WTC11 (cell line): Measurements from ENCODE around the gene ST3GAL5. TPM values are rescaled to one million over a fixed set of nuclear protein-coding genes. Genes with fewer than 3 reads are reported as not detected.

Experiments used
- ATAC-seq: fragments of 200-7000 bp; cut with Tn5 transposase; 2 replicates; pipeline ENCODE4 v1.10.0; 2021; ENCODE audit warnings: mild to moderate bottlenecking, moderate library complexity
- CTCF ChIA-PET: fragments of 300-600 bp; sonication (Branson Sonifier 250); formaldehyde crosslinking; loops from one replicate; lab custom pipeline; 2021; ENCODE audit warnings: antibody characterized with exemption; lab: Charles Lee
- POLR2A ChIA-PET: fragments of 350-600 bp; sonication (Branson Sonifier 250); formaldehyde crosslinking; loops from one replicate; lab custom pipeline; 2021; ENCODE audit warnings: antibody characterized with exemption; lab: Charles Lee
- DNase-seq: peaks from one replicate; pipeline ENCODE4 v3.0.0; 2021; ENCODE audit warnings: low spot score
- H3K27ac Mint-ChIP-seq: 2 replicates; pipeline ENCODE4 v1.8.0; 2021; ENCODE audit warnings: mixed read lengths
- H3K27me3 Mint-ChIP-seq: 2 replicates; pipeline ENCODE4 v1.8.0; 2021; ENCODE audit warnings: low read depth, mild to moderate bottlenecking, moderate library complexity, mixed read lengths
- H3K36me3 Mint-ChIP-seq: 2 replicates; pipeline ENCODE4 v1.8.0; 2021; ENCODE audit warnings: mixed read lengths
- H3K4me1 Mint-ChIP-seq: 2 replicates; pipeline ENCODE4 v1.8.0; 2022; ENCODE audit warnings: mixed read lengths
- H3K4me3 Mint-ChIP-seq: 2 replicates; pipeline ENCODE4 v1.8.0; 2021; ENCODE audit warnings: mild to moderate bottlenecking, moderate library complexity, mixed read lengths
- H3K9me3 Mint-ChIP-seq: 2 replicates; pipeline ENCODE4 v1.8.0; 2021; ENCODE audit warnings: mixed read lengths
- AFF4 ChIP-seq: sonication (generic); formaldehyde crosslinking; IDR thresholded peaks from 2 replicates; pipeline ENCODE4 v1.8.1; 2023; ENCODE audit warnings: mild to moderate bottlenecking, missing genetic modification reagents, borderline replicate concordance
- ARID4B ChIP-seq: sonication (generic); formaldehyde crosslinking; IDR thresholded peaks from 2 replicates; pipeline ENCODE4 v1.8.0; 2023; ENCODE audit warnings: missing genetic modification reagents, mild to moderate bottlenecking, borderline replicate concordance
- ATF3 ChIP-seq: sonication (generic); formaldehyde crosslinking; conservative IDR thresholded peaks from 2 replicates; pipeline ENCODE4 v1.8.1; 2022; ENCODE audit warnings: mild to moderate bottlenecking, missing genetic modification reagents
- GRHL2 ChIP-seq: fragments of 250-450 bp; sonication (Bioruptor Pico); IDR thresholded peaks from 2 replicates; pipeline ENCODE4 v1.8.0; 2022; ENCODE audit warnings: mild to moderate bottlenecking, moderate library complexity; ENCODE audit not compliant: insufficient replicate concordance, severe bottlenecking
- GTF2I ChIP-seq: fragments of 250-450 bp; sonication (Bioruptor Pico); conservative IDR thresholded peaks from 2 replicates; pipeline ENCODE4 v1.4.0; 2021; ENCODE audit warnings: mild to moderate bottlenecking
- JAZF1 ChIP-seq: fragments of 250-450 bp; sonication (Bioruptor Pico); IDR thresholded peaks from 2 replicates; pipeline ENCODE4 v1.9.0; 2021; ENCODE audit warnings: moderate library complexity, mild to moderate bottlenecking, inconsistent platforms
- MXD4 ChIP-seq: fragments of 250-450 bp; sonication (Bioruptor Pico); IDR thresholded peaks from 2 replicates; pipeline ENCODE4 v1.8.0; 2021; ENCODE audit warnings: mild to moderate bottlenecking, moderate library complexity, borderline replicate concordance
- MYBL2 ChIP-seq: sonication (generic); formaldehyde crosslinking; IDR thresholded peaks from 2 replicates; pipeline ENCODE4 v1.8.1; 2023; ENCODE audit warnings: mild to moderate bottlenecking, moderate library complexity, missing genetic modification reagents
- NFATC4 ChIP-seq: fragments of 250-450 bp; sonication (Bioruptor Pico); IDR thresholded peaks from 2 replicates; pipeline ENCODE4 v1.9.0; 2021; ENCODE audit warnings: mild to moderate bottlenecking
- NR3C1 ChIP-seq: sonication (generic); formaldehyde crosslinking; conservative IDR thresholded peaks from 2 replicates; pipeline ENCODE4 v1.8.1; 2023; ENCODE audit warnings: low read depth, mild to moderate bottlenecking, missing genetic modification reagents
- STAT6 ChIP-seq: sonication (generic); formaldehyde crosslinking; conservative IDR thresholded peaks from 2 replicates; pipeline ENCODE4 v1.8.1; 2023; ENCODE audit warnings: mild to moderate bottlenecking, low read depth, missing genetic modification reagents, moderate library complexity
- TEAD1 ChIP-seq: sonication (generic); formaldehyde crosslinking; IDR thresholded peaks from 2 replicates; pipeline ENCODE4 v1.8.0; 2022; ENCODE audit warnings: mild to moderate bottlenecking, missing genetic modification reagents
- TEAD4 ChIP-seq: sonication (generic); formaldehyde crosslinking; IDR thresholded peaks from 2 replicates; pipeline ENCODE4 v1.8.0; 2022; ENCODE audit warnings: mild to moderate bottlenecking, missing genetic modification reagents
- ZNF219 ChIP-seq: sonication (generic); formaldehyde crosslinking; IDR thresholded peaks from 2 replicates; pipeline ENCODE4 v1.8.0; 2023; ENCODE audit warnings: missing genetic modification reagents, mild to moderate bottlenecking, borderline replicate concordance
- ZNF232 ChIP-seq: sonication (generic); formaldehyde crosslinking; IDR thresholded peaks from 2 replicates; pipeline ENCODE4 v1.8.0; 2022; ENCODE audit warnings: mild to moderate bottlenecking, missing genetic modification reagents
- total RNA-seq: library from RNA; stranded (reverse); gene quantifications from 3 replicates; pipeline ENCODE4 v1.2.3, GENCODE V29; 2021
- TF ChIP-seq, protein P1 (sequence below): sonication (generic); formaldehyde crosslinking; IDR thresholded peaks from 2 replicates; pipeline ENCODE4 v1.8.1; 2022; ENCODE audit warnings: low read depth, mild to moderate bottlenecking, moderate library complexity, missing genetic modification reagents, borderline replicate concordance
- TF ChIP-seq, protein P2 (sequence below): sonication (generic); formaldehyde crosslinking; IDR thresholded peaks from 2 replicates; pipeline ENCODE4 v1.8.0; 2022; ENCODE audit warnings: mild to moderate bottlenecking, missing genetic modification reagents

Gene ST3GAL5
- total RNA-seq, 1 experiment from 2014 or later: 5.9 TPM

DNA sequence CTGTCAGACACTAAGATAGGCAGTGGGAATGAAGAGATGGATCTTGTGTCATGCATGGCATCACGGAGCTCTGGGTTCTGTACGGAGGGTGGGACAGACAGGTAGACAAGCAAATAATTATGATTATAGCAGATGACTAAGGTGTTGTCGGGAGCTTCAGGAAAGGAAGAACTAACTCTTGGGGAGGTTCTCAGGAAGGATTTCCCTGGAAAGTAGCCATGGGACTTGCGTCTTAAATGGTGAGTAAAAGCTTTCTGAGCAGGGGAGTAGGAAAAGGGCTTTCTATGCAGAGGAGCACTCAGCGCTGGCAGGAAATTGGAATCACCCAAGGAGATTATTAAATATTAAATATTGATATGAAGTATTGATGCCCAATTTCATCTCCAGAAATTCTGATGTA, 99.5 kb downstream of the ST3GAL5 start:
- CTCF ChIA-PET: interaction anchor here (0.7 to 1.7 kb wide), 3 partner anchors 9 to 60 kb away, joined by 3 to 11 read pairs (median 4); no protein-coding TSS in a partner anchor
- H3K27me3 Mint-ChIP-seq: no peaks in the 10 kb centered on the region
- peaks cover 5% of the 10 kb centered on the region; the same call in 1 of the 2 replicates for H3K4me1 Mint-ChIP-seq
- no peaks in the 10 kb centered on the region for H3K9me3 Mint-ChIP-seq
- TF ChIP-seq ZNF232: no peak
- TF ChIP-seq JAZF1 (CRISPR knock-in tag): no peak
- TF ChIP-seq, all 79 proteins: peak for 0
- H3K36me3 Mint-ChIP-seq: no peaks in the 10 kb centered on the region
- ATAC-seq (no peak), DNase-seq (no peak)
- POLR2A ChIA-PET: no interaction called here
- no peak overlapping the region for H3K27ac Mint-ChIP-seq
- no peak overlapping the region for H3K4me3 Mint-ChIP-seq

DNA sequence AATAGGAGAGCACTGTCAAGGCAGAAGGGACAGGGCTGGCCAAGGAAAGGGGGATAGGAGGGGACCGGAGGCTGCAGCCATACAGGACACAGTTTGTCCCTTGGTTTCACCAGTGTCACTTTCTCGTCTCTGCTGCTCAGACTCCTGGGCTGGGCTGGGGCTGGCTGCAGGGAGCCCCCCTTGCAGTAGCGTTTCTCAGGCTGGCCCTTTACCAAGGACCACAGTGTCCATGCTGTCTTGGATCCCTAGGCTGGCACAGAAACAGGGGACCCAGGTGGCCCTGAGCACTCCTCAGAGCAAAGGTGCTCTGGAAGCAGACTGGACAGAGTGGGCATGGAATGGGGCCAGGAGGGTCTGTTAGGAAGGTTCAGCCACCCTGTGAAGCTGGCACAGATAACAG, 100.2 kb downstream of the ST3GAL5 start:
- no peaks in the 10 kb centered on the region for H3K27me3 Mint-ChIP-seq
- no peak for ATAC-seq
- TF ChIP-seq ZNF219 (CRISPR knock-in tag) (no peak), STAT6 (CRISPR knock-in tag) (no peak), MYBL2 (CRISPR knock-in tag) (no peak), TEAD1 (CRISPR knock-in tag) (no peak), TEAD4 (CRISPR knock-in tag) (no peak), ARID4B (CRISPR knock-in tag) (no peak), MXD4 (CRISPR knock-in tag) (no peak), NFATC4 (CRISPR knock-in tag) (no peak), GTF2I (no peak), GRHL2 (no peak), AFF4 (CRISPR knock-in tag) (no peak), ATF3 (no peak), NR3C1 (no peak)
- TF ChIP-seq, protein P1, sequence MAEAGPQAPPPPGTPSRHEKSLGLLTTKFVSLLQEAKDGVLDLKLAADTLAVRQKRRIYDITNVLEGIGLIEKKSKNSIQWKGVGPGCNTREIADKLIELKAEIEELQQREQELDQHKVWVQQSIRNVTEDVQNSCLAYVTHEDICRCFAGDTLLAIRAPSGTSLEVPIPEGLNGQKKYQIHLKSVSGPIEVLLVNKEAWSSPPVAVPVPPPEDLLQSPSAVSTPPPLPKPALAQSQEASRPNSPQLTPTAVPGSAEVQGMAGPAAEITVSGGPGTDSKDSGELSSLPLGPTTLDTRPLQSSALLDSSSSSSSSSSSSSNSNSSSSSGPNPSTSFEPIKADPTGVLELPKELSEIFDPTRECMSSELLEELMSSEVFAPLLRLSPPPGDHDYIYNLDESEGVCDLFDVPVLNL (CRISPR knock-in tag): no peak
- TF ChIP-seq, protein P2, sequence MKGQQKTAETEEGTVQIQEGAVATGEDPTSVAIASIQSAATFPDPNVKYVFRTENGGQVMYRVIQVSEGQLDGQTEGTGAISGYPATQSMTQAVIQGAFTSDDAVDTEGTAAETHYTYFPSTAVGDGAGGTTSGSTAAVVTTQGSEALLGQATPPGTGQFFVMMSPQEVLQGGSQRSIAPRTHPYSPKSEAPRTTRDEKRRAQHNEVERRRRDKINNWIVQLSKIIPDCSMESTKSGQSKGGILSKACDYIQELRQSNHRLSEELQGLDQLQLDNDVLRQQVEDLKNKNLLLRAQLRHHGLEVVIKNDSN (CRISPR knock-in tag): no peak
- TF ChIP-seq, all 79 proteins: peak for 0
- ChIA-PET CTCF (interaction anchor here (1.3 kb wide), 1 partner anchor 9 kb away, joined by 4 read pairs; no protein-coding TSS in a partner anchor), POLR2A (no interaction called here)
- no peak for DNase-seq
- Mint-ChIP-seq H3K36me3 (no peaks in the 10 kb centered on the region), H3K4me3 (no peak overlapping the region), H3K9me3 (no peaks in the 10 kb centered on the region), H3K27ac (no peak overlapping the region), H3K4me1 (peaks cover 5% of the 10 kb centered on the region; the same call in 1 of the 2 replicates)
